ENCODE data around the gene RAMP1.

Gene RAMP1

DNA sequence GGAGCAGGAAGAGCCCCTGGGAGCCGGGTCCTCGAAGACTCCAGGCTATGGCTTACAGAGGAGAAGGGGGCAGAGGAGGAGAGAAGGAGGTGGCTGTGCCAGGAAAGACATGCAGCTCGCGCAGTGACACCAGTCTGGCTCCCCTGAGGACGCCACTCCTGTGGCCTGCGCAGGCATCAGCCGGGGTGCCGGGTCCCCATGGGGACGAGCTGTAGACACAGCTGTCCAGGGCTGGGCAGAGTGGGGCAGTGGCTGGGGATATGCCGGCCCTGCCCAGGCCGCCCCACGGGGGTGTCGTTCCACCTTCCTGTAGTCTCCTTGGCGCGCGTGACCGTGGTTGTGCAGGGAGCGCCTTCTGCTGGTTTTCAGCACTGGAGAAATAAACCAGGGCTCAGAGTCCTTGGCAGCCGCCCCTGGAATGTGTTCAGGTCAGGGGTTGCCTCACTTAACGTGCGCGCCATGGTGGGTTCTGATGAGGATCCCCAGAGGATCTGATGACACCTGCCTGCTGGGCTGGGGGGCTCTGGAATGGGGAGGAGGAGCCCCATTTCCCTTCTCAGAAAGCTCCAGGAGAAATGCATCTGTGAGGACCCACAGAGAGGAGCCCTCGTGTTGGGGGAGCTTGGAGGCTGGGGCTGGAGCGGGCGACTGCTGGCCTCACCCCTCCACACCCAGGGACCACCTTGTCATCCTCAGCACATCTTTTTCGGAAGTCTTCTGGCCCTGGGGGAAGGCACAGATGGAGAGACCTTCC lies 26.7 kb downstream of the RAMP1 start:
- TF ChIP-seq FOXP2 (optimal IDR thresholded peaks at IDR 0.05; ENCODE audit: borderline replicate concordance, extremely low read depth, extremely low read length, insufficient read depth) (no peak), SIN3A (IDR thresholded peaks at IDR 0.05; ENCODE audit: borderline replicate concordance, insufficient read depth, low read length) (no peak), TAF1 (IDR thresholded peaks at IDR 0.05; ENCODE audit: borderline replicate concordance, insufficient read depth, low read length) (no peak), POLR2AphosphoS5 (IDR thresholded peaks at IDR 0.05; ENCODE audit: low read depth, low read length) (no peak)
- TF ChIP-seq, protein P1, sequence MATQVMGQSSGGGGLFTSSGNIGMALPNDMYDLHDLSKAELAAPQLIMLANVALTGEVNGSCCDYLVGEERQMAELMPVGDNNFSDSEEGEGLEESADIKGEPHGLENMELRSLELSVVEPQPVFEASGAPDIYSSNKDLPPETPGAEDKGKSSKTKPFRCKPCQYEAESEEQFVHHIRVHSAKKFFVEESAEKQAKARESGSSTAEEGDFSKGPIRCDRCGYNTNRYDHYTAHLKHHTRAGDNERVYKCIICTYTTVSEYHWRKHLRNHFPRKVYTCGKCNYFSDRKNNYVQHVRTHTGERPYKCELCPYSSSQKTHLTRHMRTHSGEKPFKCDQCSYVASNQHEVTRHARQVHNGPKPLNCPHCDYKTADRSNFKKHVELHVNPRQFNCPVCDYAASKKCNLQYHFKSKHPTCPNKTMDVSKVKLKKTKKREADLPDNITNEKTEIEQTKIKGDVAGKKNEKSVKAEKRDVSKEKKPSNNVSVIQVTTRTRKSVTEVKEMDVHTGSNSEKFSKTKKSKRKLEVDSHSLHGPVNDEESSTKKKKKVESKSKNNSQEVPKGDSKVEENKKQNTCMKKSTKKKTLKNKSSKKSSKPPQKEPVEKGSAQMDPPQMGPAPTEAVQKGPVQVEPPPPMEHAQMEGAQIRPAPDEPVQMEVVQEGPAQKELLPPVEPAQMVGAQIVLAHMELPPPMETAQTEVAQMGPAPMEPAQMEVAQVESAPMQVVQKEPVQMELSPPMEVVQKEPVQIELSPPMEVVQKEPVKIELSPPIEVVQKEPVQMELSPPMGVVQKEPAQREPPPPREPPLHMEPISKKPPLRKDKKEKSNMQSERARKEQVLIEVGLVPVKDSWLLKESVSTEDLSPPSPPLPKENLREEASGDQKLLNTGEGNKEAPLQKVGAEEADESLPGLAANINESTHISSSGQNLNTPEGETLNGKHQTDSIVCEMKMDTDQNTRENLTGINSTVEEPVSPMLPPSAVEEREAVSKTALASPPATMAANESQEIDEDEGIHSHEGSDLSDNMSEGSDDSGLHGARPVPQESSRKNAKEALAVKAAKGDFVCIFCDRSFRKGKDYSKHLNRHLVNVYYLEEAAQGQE (IDR thresholded peaks at IDR 0.05; ENCODE audit: insufficient read depth in 1 of 2, low read depth in 2 of 2, low read length in 2 of 2) = no peak

DNA sequence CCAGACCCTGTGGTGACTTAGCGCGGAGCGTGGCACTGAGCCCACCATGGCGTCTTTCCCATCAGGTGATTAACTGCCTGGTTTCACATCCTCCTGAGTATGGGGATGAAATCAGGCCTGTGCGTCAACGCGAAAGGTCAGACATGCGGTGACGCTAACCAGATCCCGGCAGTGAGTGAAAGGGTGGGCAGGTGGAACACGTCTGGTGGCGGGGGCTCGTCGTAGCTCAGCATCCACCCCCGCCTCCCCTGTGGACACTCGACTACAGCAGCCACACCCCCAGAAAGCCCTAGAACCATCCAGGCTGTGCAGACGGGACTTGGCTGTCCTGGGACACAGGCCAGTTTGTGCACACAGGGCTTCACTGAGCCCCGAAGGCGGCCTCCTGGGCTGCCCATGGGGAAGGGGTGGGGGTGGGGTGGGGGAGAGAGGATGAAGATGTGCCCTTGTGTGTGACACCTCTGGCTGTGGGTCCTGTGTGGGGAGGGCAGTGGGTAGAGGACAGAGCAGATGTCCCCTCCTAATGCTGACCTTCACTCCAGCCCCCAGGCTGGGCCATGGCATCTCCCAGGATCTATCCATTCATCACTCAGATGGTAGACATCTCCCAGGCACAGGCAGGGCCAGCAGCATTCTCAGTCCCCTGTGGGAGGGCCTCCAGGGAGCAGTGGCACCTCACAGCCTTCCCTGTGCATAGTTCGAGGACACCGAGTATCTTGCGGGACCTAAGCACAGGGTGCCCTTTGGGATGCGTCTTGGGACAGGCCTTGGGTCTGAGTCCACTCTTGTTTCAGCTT lies 27.5 kb downstream of the RAMP1 start:
- TF ChIP-seq SIN3A (IDR thresholded peaks at IDR 0.05; ENCODE audit: borderline replicate concordance, insufficient read depth, low read length) = no peak
- no peak for TF ChIP-seq FOXP2 (optimal IDR thresholded peaks at IDR 0.05; ENCODE audit: borderline replicate concordance, extremely low read depth, extremely low read length, insufficient read depth)
- TF ChIP-seq, protein P1 (IDR thresholded peaks at IDR 0.05; ENCODE audit: insufficient read depth in 1 of 2, low read depth in 2 of 2, low read length in 2 of 2) = no peak
- TF ChIP-seq POLR2AphosphoS5 (IDR thresholded peaks at IDR 0.05; ENCODE audit: low read depth, low read length) = no peak
- TF ChIP-seq TAF1 (IDR thresholded peaks at IDR 0.05; ENCODE audit: borderline replicate concordance, insufficient read depth, low read length) = no peak

DNA sequence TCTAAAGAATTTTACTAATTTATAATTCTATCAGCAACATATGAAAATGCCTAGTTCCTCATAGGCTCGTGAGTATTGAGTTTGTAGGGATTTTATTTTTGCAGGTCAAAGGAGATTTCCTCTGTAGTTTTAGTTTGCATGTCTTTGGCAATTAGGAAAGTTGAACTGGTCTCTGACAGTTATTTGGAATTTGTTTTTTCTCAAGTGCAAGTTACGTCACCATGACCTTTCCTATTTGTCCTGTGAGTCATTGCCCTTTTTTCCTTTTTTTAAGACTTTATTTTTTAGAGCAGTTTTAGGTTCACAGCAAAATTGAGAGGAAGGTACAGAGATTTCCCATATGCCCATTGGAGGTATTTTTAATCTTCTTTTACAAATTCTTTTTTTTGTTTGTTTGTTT lies 29.0 kb downstream of the RAMP1 start:
- TF ChIP-seq FOXP2 (optimal IDR thresholded peaks at IDR 0.05; ENCODE audit: borderline replicate concordance, extremely low read depth, extremely low read length, insufficient read depth) = no peak
- no peak for TF ChIP-seq POLR2AphosphoS5 (IDR thresholded peaks at IDR 0.05; ENCODE audit: low read depth, low read length)
- TF ChIP-seq SIN3A (IDR thresholded peaks at IDR 0.05; ENCODE audit: borderline replicate concordance, insufficient read depth, low read length) = no peak
- TF ChIP-seq, protein P1 (IDR thresholded peaks at IDR 0.05; ENCODE audit: insufficient read depth in 1 of 2, low read depth in 2 of 2, low read length in 2 of 2) = no peak
- TF ChIP-seq TAF1 (IDR thresholded peaks at IDR 0.05; ENCODE audit: borderline replicate concordance, insufficient read depth, low read length) = no peak

DNA sequence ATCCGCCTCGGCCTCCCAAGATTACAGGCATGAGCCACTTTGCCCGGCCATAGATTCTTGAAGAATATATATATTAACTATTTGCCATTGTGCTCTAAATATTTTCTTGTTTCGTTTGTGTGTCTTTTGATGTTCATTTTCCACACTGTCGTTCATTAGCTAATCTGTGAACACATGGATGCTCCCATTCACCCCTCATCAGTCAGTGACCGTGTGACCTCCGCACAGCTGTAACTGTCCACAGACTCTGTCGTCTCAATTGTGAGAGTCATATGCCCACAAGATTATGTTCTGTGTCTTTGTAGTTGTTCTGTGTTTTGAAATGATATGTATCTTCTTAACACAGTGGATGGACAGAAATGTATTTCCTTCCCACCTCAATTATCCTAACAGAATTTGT lies 29.6 kb downstream of the RAMP1 start:
- TF ChIP-seq POLR2AphosphoS5 (IDR thresholded peaks at IDR 0.05; ENCODE audit: low read depth, low read length) (no peak), FOXP2 (optimal IDR thresholded peaks at IDR 0.05; ENCODE audit: borderline replicate concordance, extremely low read depth, extremely low read length, insufficient read depth) (no peak), TAF1 (IDR thresholded peaks at IDR 0.05; ENCODE audit: borderline replicate concordance, insufficient read depth, low read length) (no peak), SIN3A (IDR thresholded peaks at IDR 0.05; ENCODE audit: borderline replicate concordance, insufficient read depth, low read length) (no peak)
- TF ChIP-seq, protein P1 (IDR thresholded peaks at IDR 0.05; ENCODE audit: insufficient read depth in 1 of 2, low read depth in 2 of 2, low read length in 2 of 2) = no peak

Data from PFSK-1 (cell line).